Type B pancreatic cell (in vitro differentiated cells): Measurements from ENCODE around the gene ZNF385D. TPM values are rescaled to one million over a fixed set of nuclear protein-coding genes. Genes with fewer than 3 reads are reported as not detected.

ENCODE experiments used
- DNase-seq: peaks from one replicate; pipeline ENCODE4 v3.0.0; 2021; ENCODE audit warnings: mixed read lengths; ENCODE audit not compliant: unreplicated experiment; ENCODE audit errors: extremely low spot score
- H3K27ac Mint-ChIP-seq: 2 replicates; pipeline ENCODE4 v1.8.0; 2021; ENCODE audit warnings: mild to moderate bottlenecking, mixed read lengths
- H3K27me3 Mint-ChIP-seq: 2 replicates; pipeline ENCODE4 v1.8.0; 2021; ENCODE audit warnings: mixed read lengths
- H3K36me3 Mint-ChIP-seq: 2 replicates; pipeline ENCODE4 v1.8.0; 2021; ENCODE audit warnings: mixed read lengths
- H3K4me1 Mint-ChIP-seq: one replicate; pipeline ENCODE4 v1.8.0; 2021; ENCODE audit warnings: mixed read lengths; ENCODE audit not compliant: unreplicated experiment
- H3K4me3 Mint-ChIP-seq: 2 replicates; pipeline ENCODE4 v1.8.0; 2021; ENCODE audit warnings: mild to moderate bottlenecking, mixed read lengths
- H3K9me3 Mint-ChIP-seq: 2 replicates; pipeline ENCODE4 v1.8.0; 2021; ENCODE audit warnings: mixed read lengths
- CTCF ChIP-seq: fragments of 200-600 bp; sonication (generic); conservative IDR thresholded peaks from 2 replicates; pipeline ENCODE4 v1.5.0; 2021; ENCODE audit warnings: antibody characterized with exemption, mild to moderate bottlenecking
- total RNA-seq: library from RNA; stranded (reverse); gene quantifications from 2 replicates; pipeline ENCODE4 v1.2.1, GENCODE V29; 2021; ENCODE audit warnings: low replicate concordance

The ZNF385D gene
- total RNA-seq, 1 donor from 2014 or later: 7.5 TPM

GRCh38 chr3:21433751-21434150 lies 317.3 kb downstream of the ZNF385D start:
- no peak for DNase-seq
- Mint-ChIP-seq H3K36me3 (no peaks in the 10 kb centered on the region), H3K9me3 (no peaks in the 10 kb centered on the region), H3K27ac (no peak overlapping the region), H3K27me3 (no peaks in the 10 kb centered on the region), H3K4me1 (peaks cover 6% of the 10 kb centered on the region), H3K4me3 (no peak overlapping the region)
- no peak for TF ChIP-seq CTCF

GRCh38 chr3:21426920-21427319 lies 324.1 kb downstream of the ZNF385D start:
- H3K27ac Mint-ChIP-seq: no peak overlapping the region
- no peaks in the 10 kb centered on the region for H3K9me3 Mint-ChIP-seq
- no peaks in the 10 kb centered on the region for H3K4me1 Mint-ChIP-seq
- H3K36me3 Mint-ChIP-seq: no peaks in the 10 kb centered on the region
- no peak for TF ChIP-seq CTCF
- H3K4me3 Mint-ChIP-seq: no peak overlapping the region
- H3K27me3 Mint-ChIP-seq: no peaks in the 10 kb centered on the region
- no peak for DNase-seq

- Mint-ChIP-seq H3K9me3 (no peaks in the 10 kb centered on the region), H3K36me3 (no peaks in the 10 kb centered on the region), H3K27me3 (no peaks in the 10 kb centered on the region), H3K4me3 (no peak overlapping the region), H3K27ac (no peak overlapping the region), H3K4me1 (no peaks in the 10 kb centered on the region)
- no peak for DNase-seq
- TF ChIP-seq CTCF: no peak
These were observed 325.3 kb downstream of the ZNF385D start for GRCh38 chr3:21425715-21426114.

- H3K27me3 Mint-ChIP-seq: no peaks in the 10 kb centered on the region
- H3K4me3 Mint-ChIP-seq: no peak overlapping the region
- H3K36me3 Mint-ChIP-seq: no peaks in the 10 kb centered on the region
- TF ChIP-seq CTCF: no peak
- H3K9me3 Mint-ChIP-seq: no peaks in the 10 kb centered on the region
- DNase-seq: no peak
- H3K27ac Mint-ChIP-seq: no peak overlapping the region
- peaks cover 4% of the 10 kb centered on the region for H3K4me1 Mint-ChIP-seq
These were observed 329.9 kb downstream of the ZNF385D start for GRCh38 chr3:21421096-21421495.

- no peak for DNase-seq
- H3K9me3 Mint-ChIP-seq: no peaks in the 10 kb centered on the region
- no peaks in the 10 kb centered on the region for H3K27me3 Mint-ChIP-seq
- TF ChIP-seq CTCF: no peak
- H3K4me1 Mint-ChIP-seq: peaks cover 4% of the 10 kb centered on the region
- H3K4me3 Mint-ChIP-seq: no peak overlapping the region
- H3K36me3 Mint-ChIP-seq: no peaks in the 10 kb centered on the region
- H3K27ac Mint-ChIP-seq: no peak overlapping the region
These were observed 333.0 kb downstream of the ZNF385D start for GRCh38 chr3:21417991-21418390.

- no peaks in the 10 kb centered on the region for H3K27me3 Mint-ChIP-seq
- H3K4me1 Mint-ChIP-seq: peaks cover 4% of the 10 kb centered on the region
- no peak overlapping the region for H3K4me3 Mint-ChIP-seq
- H3K9me3 Mint-ChIP-seq: no peaks in the 10 kb centered on the region
- TF ChIP-seq CTCF: no peak
- H3K27ac Mint-ChIP-seq: no peak overlapping the region
- no peaks in the 10 kb centered on the region for H3K36me3 Mint-ChIP-seq
- DNase-seq: no peak
These were observed 336.5 kb downstream of the ZNF385D start for GRCh38 chr3:21414506-21414905.
